IPS-NIHi11 (cell line): Measurements from ENCODE around the gene CADPS.

Experiments used
- DNase-seq: peaks from one replicate; pipeline ENCODE4 v3.0.0; 2012; ENCODE audit warnings: mixed read lengths, low spot score

Gene CADPS

DNA sequence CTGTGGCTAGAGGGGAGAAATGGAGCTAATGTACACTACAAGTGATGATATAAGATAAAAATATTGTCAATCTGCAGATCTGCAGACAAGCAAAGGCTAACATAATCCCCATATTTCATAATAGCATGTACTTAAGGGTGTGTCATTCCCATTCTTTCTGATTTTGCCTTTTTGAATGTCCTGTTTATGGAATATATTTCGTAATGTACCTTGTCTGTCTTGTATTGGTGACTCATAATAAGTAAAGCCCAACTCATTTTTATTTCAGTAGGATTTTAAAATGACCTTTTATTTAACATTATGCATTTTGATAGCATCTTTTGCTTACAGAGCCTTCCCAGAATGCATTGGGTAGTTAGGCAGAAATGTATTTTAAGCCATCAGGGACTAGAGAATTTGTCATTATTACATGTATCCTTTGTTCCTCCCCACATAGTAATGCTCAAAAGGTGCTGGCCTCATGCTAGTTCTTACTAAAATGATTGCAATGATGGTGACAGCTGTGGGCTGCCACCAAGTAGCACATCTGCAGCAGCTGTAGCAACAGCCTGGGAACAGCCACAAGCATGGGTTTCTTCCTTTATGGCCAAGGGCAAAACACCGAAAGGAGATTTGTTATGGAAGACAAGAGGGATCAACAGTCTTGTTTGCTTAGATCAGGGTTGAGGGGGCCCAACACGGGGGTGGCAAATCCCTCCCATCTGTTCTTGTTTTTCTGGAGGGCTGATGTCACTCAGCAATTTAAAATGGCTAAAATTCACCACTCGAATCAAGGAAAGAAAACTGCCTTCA lies 188.5 kb downstream of the CADPS start:
- no peak for DNase-seq

DNA sequence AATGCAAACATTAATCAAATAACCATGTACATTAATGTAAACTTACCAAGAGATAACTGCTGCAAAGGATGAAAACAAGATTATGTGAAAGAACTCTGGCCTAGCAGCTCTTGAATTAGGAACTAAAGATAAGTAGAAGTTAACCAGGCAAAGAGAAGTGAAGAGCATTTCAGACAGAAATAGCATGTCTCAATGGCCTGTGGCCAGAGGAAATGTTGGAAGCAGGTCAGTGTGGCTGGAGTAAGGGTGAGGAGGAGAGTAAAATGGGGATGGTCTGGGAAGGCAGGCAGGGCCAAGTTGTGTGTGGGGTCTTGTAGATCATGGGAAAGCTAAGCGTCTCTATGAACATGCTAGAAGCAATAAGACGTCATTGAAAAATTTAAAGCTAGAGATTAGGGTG lies 192.4 kb downstream of the CADPS start:
- no peak for DNase-seq

DNA sequence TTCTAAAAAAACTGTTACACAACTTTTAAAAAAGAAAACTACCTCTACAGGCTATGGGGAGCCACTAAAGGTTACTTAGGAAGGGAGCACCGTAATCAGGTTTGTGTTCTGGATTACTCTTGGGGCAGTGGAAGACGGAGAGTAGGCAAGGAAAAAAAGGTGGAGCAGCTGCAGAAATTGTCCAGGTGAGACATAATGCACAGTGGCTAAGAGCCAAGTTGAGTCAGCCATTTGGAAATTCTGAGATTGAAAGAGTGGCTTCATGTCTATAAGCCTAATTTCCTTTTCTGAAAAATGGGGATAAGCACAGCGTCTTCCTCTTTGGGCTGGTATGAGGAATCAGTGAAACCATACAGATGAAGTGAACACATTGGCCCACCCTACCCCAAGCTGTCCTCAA lies 195.2 kb downstream of the CADPS start:
- no peak for DNase-seq

DNA sequence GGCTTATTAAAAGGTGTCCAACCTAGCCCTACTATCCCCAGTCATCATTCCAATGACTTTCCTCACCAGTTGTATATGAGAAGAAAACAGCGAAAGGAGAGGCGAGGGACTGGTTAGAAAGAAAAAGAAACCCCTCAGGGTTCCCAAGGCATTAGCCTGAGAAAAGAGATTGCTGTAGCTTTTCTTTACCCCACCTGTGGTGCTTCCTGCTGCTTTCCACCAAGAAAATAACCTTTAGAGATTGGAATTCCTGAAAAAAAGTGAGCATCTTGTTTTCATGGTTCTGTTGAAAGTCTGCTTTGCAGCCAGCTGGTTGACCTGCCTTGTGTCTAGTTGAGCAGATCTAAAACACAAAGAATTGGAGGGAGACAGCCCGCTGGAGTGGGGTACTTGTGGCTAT lies 196.4 kb downstream of the CADPS start:
- DNase-seq, result peak; percentile 69

DNA sequence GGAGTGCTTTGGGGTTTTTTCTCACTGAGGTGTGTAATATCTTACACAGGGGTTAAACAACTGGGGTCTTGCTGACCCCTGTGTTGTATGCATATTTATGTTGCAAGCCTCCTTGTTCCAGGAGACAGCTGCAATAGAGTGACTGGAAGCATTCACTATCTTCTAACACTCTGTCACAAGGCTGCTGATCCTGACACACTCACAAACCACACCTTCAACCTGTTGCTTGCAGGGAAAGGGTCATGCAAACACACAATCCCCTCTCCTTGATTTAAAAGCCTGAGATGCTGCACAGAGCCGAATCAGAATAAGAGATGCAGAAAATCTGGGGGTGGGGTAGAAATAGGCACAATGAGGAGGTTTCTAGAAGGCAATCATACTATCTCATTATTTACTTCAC lies 197.3 kb downstream of the CADPS start:
- DNase-seq, result no peak

DNA sequence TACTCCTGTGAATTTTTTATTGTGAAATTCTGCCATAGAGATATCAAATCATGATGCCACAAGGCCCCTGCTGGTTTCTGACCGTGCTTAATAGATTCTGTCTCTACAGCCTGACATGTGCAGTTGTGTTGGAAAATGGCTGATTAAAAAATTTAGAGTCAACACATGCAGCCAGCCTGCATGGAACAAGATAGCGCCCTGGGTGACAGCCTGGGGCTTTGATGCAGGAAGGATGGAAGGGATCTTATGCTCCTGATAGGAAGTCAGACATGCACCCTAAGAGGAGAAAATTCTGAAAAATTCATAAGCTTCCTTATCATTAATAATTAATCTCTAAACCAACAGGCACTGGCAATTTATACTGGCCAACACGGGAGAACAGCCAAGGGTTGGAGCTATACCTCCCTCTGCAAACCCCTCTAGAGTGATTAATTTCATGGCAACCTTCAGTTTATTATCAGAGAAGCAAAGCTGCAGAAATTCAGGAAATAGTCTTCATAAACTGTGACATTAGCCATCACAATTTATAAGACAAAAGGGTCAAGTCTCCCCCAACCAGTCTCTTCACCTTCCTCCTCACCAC lies 198.4 kb downstream of the CADPS start:
- no peak for DNase-seq

DNA sequence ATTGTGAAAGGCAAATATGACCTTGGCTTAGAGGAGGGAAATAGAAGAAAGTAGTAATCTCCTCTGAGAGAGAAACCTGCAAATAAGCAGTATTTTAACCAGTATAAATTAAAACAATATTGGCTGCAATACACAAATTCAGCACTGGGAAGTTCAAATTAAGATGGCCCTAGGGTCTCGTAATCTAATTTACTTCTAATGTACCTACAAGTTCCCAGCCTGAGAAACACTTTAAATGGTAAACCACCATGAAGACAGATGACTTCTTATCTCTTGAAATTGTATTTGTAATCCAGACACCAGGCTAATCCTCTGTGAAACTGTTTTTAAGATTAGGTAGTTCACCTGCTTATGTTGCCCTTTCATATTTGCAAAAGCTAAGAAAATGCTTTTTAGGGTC lies 199.7 kb downstream of the CADPS start:
- no peak for DNase-seq

DNA sequence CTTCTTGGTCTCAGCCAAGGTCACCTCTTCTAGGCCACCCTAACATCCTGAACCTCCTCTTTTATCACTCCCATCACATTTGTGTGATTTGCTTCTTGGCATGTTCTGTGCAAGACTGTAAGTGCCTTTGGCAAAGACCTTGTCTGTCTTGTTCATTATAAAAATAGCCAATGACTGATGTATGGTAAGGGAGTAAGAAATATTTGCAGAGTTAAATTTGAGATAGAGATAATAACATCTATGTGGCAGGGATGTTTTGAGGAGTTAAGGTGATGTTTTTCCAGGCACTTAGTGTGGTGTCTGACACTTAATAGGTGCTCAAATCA lies 202.3 kb downstream of the CADPS start:
- DNase-seq, result no peak

DNA sequence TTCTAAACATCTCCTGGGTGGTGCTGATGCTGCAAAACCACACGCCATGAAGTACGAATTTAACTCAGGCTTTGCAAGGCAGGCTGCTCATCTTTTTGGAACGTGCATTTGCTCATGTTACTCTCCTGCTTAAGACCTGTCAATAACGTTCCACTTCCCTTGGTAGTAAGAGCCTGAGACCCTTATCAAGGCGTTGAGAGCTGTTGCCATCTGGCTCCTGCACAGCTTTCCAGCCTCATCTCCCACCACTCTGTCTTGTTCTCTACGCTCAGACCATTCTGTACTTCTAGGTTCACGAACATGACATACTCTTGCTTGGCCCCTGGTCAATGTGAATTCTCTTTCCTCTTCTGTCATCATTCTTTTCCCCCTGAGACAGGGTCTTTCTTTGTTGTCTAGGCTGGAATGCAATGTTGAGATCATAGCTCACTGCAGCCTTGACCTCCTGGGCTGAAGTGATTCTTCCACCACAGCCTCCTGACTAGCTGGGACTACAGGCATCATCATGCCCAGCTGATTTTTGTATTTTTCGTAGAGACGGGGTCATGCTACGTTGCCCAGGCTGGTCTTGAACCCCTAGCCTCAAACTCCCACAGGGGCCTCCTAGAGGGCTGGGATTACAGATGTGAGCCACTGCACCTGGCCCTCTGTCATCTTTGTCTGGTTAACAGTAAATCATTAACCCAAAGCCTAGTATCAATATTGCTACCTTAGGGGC lies 202.8 kb downstream of the CADPS start:
- DNase-seq, result no peak

DNA sequence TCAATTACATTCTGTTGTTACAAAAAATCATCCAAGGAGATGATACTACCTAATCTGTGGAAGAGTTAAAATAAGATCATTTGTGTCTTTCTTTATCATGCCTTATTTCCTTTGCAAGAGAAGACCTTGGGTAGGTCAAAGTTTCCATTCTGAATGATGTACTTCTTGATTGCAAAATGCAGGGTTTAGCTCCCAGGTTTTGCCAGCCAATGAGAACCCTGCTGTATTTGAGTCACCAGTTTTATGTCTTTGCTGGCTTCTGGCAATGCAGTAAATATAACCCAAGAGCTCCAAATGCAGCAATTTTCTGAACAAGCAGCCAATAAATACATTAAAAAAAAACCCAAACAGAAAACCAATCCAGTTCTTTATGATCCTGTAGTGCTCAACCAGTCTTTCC lies 204.9 kb downstream of the CADPS start:
- DNase-seq, result no peak

DNA sequence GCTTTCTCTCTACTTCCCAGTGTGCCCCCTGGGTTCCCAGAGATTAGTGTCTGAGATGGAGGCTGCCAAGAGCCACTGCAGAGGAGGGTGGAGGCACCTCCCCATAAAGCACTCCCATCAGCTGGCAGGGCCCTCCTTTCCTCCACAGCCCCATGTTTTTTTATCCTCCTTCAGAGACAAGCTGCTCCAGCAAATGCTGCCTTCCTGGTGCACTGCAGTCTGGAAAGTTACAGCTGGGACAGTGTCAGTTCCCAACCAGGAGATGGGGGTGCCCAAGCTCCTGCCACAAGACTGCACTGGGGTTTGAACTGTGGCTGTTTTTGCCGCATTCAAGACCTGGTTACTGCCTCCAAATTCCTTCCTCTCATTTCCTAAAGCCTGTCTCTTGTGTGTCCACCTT lies 206.1 kb downstream of the CADPS start:
- DNase-seq, result no peak

DNA sequence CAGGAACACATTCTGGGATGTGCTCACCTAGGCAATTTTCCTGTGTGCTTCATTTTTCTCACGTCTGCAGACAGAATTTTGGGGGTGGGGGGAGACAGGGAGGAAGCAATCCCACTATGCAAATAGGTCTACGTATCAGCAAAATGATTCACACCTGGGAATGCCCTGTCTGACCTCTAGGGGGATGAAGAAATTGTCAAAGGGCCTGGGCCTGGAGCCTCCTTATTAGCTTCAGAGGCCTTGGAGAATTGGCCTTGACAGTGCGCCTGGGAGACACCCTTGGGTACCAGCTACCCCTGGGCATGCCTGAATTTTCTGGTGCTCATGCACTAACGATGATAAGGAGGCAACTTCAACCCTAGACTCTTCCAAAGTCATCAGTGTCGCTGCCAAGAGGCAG lies 207.5 kb downstream of the CADPS start:
- peak; percentile 33 for DNase-seq

DNA sequence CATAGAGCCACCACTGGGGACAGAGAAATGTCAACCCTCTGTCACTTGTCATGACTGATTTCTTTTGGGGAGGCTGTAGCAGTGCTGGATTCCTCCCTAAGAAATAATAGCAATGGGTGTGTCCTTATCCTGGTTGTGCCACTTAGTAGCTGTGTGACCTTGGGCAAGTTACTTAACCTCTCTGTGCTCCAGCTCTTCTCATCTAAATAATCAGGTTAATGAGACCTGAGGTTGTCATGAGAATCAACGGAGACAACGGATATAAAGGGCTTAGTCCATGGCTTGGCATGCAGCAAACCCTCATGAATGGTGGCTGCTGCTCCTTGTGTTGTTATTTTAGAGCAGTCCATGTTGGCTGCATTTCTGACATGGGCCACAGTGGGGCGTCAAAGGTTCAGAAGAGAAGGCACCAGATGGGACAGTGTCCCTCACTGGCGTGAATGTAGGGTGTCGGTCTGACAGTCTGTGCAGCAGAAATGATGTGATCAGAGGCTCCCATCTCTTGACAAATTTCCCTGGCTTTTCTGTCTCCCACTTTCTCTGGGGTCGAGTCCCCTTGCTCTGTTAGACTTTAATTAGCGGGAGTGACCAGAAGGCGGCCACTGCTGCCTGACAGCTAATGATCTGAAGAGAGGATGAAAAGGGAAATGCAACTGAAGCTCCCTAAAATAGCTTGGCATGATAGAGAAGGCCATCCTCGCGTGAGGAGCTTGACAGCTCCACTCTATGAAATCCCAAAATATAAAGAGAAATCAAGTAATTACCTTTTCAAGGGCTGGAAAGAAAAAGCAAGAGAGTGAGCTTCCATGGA lies 209.4 kb downstream of the CADPS start:
- peak; percentile 70 for DNase-seq

DNA sequence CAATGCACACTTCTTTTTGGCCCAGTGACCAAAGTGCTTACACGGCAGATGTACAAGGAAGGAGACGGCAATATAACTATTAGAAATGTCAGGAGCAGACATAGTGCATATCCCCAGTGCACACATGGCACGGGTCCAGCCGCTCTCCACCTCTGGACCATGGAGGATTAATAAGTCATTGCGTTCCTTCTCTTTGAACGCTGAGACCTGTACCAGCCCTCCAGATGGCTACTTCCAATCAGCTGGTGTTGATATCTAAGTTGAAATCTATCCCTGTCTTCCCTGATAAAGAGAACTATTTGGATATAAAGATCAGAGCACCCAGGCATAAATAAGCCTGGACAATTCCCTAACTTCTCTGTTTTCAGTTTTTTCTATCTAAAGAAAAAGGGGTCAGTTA lies 212.5 kb downstream of the CADPS start:
- DNase-seq, result no peak

DNA sequence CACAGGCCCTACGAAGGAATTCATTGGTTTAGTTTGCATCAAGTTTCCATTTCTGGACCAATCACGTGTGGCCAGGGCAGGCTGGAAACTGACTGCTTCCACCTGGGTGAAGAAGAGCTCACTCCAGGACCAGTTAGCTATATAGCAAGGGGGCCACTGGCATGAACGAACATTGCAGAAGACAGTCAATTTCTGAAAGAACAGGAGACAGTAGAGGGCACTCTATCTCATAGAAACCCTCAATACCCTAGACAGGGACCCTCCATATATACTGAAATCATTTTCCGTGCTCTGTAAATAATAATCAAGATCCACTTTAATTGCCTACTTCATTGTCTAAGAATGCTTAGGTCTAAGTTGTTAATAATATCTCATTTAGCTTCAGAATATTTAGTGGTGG lies 215.6 kb downstream of the CADPS start:
- peak; percentile 27 for DNase-seq

DNA sequence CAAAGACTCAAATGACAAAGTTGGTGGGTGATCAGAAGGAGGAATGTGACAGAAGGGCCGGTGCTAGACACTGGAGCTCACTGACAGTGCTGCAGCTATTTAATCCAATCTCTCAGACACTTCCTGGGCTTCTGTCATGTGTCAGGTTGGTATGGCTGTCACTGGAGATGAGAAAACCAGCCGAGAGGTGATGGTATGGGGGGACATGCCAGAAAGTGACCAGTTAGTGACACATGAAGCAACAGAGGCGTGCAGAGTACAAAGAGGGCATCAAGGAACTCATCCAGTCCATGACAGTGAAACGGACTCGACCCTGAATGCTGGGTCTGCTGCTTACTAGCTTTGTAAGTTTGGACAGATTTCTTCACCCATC lies 219.5 kb downstream of the CADPS start:
- DNase-seq, result no peak

DNA sequence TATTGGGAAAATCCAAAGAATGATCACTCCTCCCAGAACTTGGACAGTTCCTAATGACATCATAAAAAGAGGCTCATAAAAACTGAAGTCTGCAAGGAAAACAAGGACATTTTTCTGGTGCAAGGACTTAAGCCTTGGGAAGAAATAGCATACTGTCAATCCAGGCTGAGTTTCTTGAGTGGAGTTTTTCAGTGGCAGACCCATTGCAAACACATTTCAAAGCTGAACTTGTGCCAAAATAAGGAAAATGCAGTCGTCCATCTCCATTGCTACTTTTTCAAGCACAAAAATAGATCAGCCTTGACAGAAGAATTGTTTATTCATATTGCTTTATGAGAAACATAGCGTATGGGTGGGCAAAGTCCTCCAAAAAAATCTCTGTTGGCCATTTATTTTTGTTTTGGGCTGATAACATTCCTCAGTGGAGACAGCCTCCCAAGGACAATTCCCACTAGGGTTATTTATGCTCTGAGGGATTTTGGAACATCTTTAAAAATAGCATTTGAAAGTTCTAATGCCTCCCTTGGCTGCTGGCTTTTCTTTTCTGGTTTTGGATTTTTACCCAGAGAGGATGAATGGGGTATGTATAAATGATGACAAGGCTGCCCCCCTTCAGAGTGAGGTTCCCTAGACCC lies 220.0 kb downstream of the CADPS start:
- DNase-seq, result no peak

DNA sequence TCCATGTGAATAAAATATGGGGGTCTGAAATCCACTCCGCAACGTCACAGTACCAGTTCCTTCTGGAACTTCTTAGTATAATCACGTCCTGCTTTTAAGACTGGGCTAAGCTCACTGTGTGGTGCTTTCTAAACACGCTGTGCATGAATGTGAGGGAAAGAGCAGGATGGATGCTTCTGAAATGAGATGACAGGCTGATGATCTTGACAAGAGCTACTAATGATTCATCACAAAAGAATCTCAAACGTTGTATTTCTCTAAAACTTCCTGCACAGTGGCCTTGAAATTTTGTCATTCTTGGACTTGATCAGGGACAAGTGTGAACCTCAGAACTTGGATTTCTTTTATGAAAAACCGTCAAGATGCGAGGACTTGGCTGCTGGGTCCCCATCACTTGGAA lies 221.4 kb downstream of the CADPS start:
- no peak for DNase-seq

DNA sequence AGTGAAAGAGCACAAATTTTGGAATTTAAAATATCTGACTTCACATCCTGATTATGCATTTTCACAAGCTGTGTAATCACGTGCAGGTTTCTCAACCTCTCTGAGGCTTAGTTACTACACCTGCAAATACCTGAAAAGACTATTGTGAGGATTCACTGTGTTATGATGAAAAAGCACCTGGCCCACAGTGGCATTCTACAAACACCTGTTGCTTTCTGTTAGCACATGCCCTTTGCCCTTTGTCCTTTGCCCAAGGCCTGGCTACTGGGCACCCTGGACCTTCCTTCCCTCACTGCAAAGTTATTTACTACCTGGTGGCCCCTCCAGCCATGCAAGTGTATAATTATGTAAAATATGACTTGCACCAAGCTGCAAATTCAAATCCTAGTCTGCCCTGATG lies 227.5 kb downstream of the CADPS start:
- no peak for DNase-seq

DNA sequence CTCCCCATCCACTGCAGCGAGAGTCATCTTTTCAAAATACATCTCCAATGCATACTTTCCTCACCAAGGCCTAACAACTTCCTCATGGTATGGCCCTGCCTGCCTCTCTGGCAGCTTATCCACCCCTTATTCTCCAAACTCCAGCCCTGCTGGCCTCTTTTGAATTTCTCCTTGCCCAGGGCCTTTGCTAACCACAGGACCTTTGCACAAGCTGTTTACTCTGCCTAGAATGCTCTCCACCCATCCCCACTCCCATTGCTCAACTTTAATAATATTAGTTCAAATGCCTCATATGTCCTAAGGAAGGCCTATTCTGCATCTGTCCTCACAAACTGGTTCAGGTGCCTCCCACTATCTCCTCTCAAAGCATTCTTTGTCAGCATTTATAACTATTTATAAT lies 230.7 kb downstream of the CADPS start:
- DNase-seq, result no peak

DNA sequence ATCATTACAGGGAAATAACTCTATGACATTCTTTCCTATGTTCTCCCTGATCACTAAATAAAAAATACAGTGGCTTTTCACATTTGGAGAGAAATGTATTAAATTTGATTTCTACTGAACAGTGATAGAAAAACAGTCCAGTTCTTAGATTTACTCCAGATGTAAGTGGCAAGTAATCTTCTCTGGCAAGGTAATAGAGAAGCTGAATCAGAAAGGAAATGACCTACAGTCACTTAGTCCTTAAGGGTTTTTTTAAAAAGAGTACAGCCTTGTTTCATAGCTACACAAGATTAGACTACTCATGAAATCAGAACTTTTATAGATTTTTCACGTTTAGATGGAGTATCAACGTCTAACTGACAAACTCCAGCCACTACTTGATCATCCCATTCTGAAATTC lies 236.9 kb downstream of the CADPS start:
- DNase-seq, result no peak

DNA sequence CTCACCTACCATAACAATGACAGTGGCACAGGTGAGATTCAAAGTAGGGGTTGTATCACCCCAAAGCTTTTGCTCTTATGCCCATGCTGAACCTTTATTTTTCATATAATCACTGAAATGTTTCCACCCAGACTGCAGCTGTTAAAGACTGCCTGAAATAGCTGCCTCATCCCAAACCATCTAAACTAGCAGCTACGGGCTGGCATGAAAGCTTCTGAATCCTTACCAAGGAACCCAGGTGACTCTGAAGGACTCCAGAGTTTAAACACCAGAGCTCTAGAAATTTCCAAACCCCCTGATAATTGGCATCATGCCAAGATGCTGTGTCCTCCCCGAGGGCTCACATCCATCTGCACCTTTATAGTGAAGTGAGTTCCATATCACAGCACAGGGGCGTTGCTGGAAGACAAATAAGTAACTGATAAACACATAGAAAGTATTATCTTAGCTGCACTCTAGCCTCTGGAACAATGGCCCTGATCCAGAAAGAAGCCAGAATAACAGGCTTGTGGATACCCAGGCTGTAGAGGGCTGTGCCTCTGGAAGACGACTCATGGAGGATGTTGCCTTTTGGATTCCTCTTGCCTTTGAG lies 238.9 kb downstream of the CADPS start:
- DNase-seq, result no peak
